HG03457 (cell line): ENCODE data around the gene THSD1.
"Not testable (repeated sequence)": the region's sequence is repeated elsewhere in the genome, so short reads cannot be mapped to it uniquely, and the experiment has no call there.

Experiments
- ATAC-seq: cut with Tn5 transposase; IDR thresholded peaks from one replicate; pipeline ENCODE4 v1.9.1; 2021; ENCODE audit warnings: moderate number of reproducible peaks; ENCODE audit not compliant: unreplicated experiment

THSD1 gene

GRCh38 chr13:52356327-52356726 lies 49.6 kb downstream of the THSD1 start:
- no peak for ATAC-seq

GRCh38 chr13:52353193-52353592 lies 52.8 kb downstream of the THSD1 start:
- no peak for ATAC-seq

- no peak for ATAC-seq
Measured at GRCh38 chr13:52348983-52349780, 56.8 kb downstream of the THSD1 start.

GRCh38 chr13:52348071-52348470 lies 57.9 kb downstream of the THSD1 start:
- no peak for ATAC-seq

- ATAC-seq, result no peak
Measured at GRCh38 chr13:52345631-52346251, 60.2 kb downstream of the THSD1 start.

GRCh38 chr13:52345048-52345447 lies 60.9 kb downstream of the THSD1 start:
- ATAC-seq, result no peak

GRCh38 chr13:52344108-52344507 lies 61.9 kb downstream of the THSD1 start:
- no peak for ATAC-seq

GRCh38 chr13:52342203-52342602 lies 63.8 kb downstream of the THSD1 start:
- not testable (repeated sequence) for ATAC-seq

GRCh38 chr13:52337828-52338455 lies 68.0 kb downstream of the THSD1 start:
- not testable (repeated sequence) for ATAC-seq

GRCh38 chr13:52334107-52334506 lies 71.9 kb downstream of the THSD1 start:
- ATAC-seq, result not testable (repeated sequence)

- ATAC-seq, result not testable (repeated sequence)
Measured at GRCh38 chr13:52331844-52332243, 74.1 kb downstream of the THSD1 start.
